ENCODE measurements around the gene MT2A.

Gene MT2A

GRCh38 chr16:56639045-56639444 is 30.7 kb downstream of the MT2A start:
- DNase-seq (ENCODE audit: low spot score) = no peak

- no peak for DNase-seq (ENCODE audit: low spot score)
Observed at GRCh38 chr16:56640076-56640475, 31.7 kb downstream of the MT2A start.

- no peak for DNase-seq (ENCODE audit: low spot score)
Observed at GRCh38 chr16:56641166-56641565, 32.8 kb downstream of the MT2A start.

- peak; percentile 74 for DNase-seq (ENCODE audit: low spot score)
Observed at GRCh38 chr16:56643080-56643778, 34.8 kb downstream of the MT2A start.

DNA sequence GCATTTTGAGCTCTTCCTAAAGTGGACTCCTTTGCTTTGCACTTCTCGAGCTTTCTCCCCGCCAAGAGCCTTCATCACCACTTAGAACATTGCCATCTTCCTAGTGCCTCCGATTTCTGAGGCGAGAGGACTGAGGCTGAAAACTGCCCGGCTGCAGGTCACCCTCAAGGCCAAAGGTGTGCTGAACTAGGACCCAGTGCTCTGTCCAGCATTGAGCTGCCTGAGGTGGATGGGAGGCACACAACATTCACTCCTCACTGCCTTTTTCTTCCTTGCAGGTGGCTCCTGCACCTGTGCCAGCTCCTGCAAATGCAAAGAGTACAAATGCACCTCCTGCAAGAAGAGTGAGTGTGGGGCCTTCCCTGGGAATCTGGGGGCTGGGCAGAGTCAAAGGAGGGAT is 35.4 kb downstream of the MT2A start:
- DNase-seq (ENCODE audit: low spot score) = no peak

GRCh38 chr16:56645311-56645710 is 36.9 kb downstream of the MT2A start:
- no peak for DNase-seq (ENCODE audit: low spot score)

DNA sequence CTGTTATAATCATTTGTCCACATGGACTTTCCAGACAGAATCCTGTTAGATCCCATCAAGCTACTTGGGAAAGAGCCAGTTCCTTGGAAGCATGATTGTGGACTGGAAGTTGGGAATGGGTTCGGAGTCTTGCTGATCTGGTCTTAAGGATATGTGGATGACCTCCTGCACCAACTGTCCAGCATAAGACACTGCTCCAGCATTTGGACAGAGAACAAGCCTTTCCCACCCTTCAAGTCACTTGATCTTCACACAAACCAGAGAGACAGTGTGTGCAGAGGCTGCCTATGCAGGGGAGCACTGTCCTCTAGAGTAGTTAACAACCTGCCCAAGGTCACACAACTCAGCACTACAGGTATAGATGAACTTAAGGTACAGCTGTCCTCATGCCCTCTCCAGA is 37.5 kb downstream of the MT2A start:
- DNase-seq (ENCODE audit: low spot score) = no peak

DNA sequence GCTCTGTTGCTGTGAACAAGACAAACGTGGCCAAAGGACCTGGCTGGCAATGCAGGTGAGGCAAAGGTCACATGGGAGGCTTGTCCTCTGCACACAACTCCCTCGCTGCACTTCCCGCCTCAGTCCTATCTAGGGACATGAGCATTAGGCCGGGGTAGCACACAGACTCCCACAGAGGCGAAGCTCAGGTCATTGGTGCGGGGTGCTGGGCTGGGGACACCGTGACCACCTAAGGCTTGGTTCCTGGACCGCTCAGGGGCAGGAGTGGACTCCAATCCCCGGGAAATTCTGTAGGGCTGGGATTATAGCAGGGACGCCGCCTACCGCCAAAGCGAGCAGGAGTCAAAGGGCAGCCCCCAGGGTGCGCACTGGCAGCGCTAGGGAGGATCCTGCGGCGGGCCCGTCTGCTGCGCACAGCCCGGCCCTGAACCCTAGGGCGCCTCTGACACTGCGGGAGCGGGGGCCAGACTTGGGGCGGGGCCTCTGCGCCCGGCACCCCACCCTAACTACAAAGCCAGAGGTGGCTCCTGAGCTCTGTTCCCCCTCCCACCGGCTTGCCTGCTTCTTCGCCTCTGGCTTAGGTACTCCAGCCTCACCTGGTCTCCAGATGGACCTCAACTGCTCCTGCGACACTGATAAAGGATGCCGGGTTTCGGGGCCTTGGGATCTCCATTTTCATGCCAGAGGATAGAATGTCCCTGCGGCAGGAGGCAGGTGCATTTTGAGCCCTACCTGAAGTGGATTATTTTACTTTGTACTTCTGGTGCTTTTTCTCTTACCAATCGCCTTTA is 39.5 kb downstream of the MT2A start:
- no peak for DNase-seq (ENCODE audit: low spot score)

- DNase-seq (ENCODE audit: low spot score) = no peak
Observed at GRCh38 chr16:56649271-56649670, 40.9 kb downstream of the MT2A start.

DNA sequence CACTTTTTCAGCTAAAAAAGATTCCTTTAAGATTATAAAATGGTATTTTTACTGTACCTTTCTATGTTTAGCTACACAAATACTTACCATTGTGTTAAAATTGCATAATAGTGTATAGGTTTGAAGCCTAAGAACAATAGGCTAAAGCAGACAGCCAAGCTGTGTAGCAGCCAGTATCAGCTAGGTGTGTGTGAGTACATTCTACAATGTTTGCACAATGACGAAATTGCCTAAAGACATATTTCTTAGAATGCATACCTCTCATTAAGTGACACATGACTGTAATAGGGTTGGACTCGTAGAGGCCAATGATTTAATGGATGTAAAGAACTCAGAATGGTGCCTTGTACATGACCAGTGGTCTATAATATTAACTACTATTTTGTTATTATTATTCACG is 41.4 kb downstream of the MT2A start:
- DNase-seq (ENCODE audit: low spot score) = no peak

- DNase-seq (ENCODE audit: low spot score) = no peak
Observed at GRCh38 chr16:56651586-56651985, 43.2 kb downstream of the MT2A start, which contains the start of gene MT1B. TSS of gene MT1B (plus strand) at chr16:56651886. CDS start at chr16:56651954, 68 bp downstream.

- no peak for DNase-seq (ENCODE audit: low spot score)
Observed at GRCh38 chr16:56652600-56652999, 44.2 kb downstream of the MT2A start.

DNA sequence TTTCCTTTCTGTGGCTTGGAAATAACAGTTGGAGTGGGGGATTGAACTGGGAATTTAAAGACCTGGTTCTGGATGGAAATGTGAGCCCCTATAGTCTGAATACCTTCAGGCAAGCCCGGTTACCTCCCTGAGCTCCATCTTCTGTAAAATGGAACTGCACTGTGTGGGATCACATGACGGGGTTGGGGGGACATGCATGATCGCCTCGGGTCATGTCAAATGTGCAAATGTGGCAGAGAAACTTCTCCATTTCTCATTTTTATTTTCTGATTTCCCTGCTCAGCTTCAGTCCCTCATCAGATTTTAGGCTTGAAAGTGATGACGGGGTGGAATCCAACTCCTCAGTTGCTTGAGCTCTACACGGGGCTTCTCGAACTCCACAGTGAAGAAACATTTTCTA is 44.8 kb downstream of the MT2A start:
- no peak for DNase-seq (ENCODE audit: low spot score)

GRCh38 chr16:56657555-56658326 is 49.4 kb downstream of the MT2A start, which contains the start of gene MT1F:
TSS of gene MT1F (plus strand) at chr16:56657959. CDS start at chr16:56658059, 100 bp downstream.
- peak; percentile 86 for DNase-seq (ENCODE audit: low spot score)

DNA sequence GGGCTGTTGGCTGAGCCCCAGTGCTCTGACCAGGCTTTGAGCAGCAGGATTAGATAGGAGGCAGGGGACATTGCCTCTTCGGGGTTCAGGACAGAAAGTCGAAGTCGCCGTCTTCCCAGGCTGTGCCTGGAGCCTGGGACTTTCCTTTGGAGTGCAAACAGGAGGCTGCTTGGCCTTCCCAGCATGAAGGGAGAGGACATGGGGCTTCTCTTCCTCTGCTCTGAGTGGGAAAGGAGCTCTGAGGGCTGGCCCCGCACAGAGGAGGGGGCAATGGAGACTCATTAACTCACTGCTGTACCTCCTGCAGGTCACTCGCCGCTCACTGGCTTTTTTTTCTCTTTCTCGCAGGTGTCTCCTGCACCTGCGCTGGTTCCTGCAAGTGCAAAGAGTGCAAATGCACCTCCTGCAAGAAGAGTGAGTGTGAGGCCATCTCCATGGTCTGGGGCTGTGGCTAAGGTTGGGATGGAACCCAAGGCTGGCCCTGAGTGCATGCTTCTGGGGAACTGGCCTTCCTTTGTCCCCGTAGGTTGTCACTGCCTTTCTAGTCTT is 50.0 kb downstream of the MT2A start:
- no peak for DNase-seq (ENCODE audit: low spot score)
